Stimulated activated CD4-positive, alpha-beta T cell treated with anti-CD3 and anti-CD28 coated beads, Interleukin-2, amount 100 ng/mL, for 24 hours (primary cell): ENCODE data around the gene TMEM117.

Source experiments
- DNase-seq, 2 donors: peaks; one replicate each; pipeline ENCODE4 v3.0.0-alpha.2; 2020

The TMEM117 gene

DNA sequence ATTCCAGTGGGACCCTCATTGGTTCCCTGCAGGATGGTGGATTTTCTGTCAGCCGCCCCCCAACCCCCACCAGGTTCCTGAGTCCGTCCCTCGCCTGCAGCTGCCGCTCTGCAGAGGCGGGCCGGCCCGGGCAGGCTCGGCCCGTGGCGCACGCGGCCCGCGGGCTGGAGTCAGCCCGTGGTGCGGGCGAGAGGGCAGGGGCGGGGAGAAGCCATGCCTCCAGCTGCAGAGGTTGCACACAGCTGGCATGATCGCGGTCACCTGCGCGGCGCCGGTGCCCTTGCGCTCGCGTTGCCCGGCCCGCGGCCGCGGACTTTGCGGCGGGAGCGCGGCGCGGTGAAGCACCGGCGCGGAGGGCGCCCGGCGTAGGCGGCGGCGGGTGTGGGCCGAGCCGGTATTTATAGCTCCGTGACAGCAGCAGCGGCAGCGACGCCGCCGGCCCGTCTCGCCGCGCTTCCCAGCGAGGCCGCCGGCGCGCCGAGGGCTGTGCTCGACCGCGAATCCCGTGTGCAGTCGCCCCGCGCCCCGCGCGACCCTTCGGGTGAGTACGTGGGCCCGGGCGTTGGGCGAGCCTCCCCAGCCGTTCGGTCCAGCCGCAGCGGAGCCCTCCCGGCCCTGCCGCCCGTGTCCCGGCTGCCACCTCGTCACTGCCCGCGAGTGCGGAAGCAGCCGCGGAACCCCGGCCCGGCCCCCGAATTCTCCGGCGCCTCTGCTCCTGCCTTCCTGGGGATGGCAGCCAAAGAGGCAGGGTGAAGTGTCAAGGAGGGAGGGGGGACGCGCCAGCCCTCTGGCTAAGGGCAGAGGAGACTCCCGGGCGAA, at the start of gene TMEM117:
TMEM117 (plus strand) TSS at position 426 of the 819 bp plus-strand sequence.
- DNase-seq: peak; percentile 58 to 61

DNA sequence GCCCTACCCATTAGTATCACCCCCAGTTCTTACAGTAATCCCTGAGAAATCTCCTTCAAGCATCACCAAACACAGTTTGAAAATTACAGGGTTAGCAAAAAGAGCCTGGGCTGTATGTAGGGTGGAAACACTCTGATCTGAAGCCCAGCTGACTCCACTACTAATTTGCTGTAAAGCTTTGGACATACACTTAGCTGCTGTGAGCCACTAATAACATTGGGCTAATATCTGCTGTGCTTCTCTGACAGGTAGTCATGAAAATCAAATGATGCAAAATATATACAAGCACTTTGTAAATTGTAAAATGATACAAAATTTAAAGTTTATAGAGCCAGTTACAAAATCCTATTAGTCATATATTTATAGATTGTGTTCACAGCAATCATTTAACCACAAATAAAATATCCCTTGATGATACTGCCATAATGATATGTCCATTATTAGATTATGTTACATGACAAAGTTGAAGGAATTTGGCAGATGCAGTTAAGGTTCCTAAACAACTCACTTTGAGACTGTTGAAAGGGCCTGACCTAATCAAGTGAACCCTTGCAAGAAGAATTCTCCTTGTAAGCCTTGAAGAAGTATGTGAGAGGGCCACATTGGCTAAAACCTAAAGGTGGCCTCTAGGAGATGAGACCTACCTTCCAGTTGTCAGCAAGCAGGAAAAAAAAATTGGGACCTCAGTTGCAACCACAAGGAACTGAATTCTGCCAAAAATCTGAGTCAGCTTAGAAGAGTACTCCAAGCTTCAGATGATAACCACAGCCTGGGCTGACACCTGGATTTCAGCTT, 48.8 kb upstream of the TMEM117 start:
- no peak for DNase-seq

DNA sequence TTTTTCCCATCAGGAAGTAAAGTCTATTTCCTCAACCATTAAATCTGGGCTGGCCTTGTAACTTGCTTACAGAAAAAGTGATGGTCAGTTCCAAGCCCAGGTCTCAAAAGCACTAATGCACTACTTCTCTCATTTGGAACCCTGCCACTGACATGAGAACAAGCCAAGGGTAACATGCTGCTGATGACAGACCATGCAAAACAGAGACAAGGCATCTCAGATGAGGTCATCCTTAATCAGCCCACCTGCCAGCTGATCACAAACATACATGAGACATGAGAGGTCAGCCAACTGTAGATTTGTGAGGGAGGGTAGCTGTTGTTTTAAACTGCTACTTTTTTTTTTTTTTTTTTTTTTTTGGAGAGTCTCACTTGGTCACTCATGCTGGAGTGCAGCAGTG, 45.9 kb upstream of the TMEM117 start:
- DNase-seq: no peak

DNA sequence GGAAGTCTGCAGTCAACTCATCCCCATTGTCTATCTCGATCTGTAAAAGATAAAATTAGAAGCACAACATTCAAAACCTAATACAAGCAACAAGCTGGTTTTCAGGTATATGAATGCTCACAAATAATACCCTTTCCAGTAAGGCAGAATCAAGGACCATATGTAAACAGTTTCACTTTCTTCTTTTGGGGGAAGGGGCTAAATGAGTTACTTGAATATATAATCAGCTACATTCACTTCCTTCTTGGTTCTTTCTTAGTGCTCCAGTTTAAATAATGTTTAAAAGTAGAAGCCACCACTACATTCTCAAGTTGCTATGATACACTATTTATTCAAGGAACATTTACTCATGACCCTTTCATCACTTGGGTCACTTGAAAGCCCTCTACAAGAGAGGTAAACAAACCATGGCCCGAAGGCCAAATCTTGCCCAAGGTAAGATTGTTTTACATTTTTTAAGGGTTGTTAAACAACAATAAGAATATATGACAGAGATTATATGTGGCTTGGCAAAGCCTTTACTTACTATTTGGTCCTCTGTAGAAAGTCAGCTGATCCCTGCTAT, 40.1 kb upstream of the TMEM117 start:
- DNase-seq: no peak

DNA sequence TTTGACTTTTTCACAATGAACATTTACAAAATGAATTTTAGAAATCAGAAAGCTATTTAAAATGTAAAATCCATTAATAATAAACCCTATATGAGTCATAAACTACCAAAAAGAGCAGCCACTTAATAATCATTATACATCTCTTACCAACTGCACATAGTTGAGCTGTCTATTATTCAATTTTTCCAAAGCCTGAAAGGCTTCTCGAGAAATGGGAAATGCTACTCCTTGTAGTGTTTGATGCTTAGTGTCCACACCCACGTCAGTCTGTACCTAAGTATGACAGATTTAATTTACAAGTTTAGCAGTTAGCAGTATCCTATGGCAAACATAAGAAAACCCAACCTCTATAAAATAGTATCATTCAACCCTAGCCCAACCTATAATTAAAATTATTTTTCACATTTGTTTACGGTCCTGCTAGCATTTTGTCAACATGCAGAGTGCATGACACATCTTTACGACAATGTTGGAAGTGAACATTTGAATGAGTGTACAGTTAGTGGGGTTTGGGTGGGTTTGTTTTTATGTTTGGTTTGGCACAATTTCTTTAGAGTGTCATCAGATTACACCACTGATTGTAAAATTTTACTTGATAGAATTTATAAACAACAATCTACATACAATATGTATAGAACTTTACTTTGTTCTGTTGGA, 38.2 kb upstream of the TMEM117 start:
- DNase-seq: no peak

DNA sequence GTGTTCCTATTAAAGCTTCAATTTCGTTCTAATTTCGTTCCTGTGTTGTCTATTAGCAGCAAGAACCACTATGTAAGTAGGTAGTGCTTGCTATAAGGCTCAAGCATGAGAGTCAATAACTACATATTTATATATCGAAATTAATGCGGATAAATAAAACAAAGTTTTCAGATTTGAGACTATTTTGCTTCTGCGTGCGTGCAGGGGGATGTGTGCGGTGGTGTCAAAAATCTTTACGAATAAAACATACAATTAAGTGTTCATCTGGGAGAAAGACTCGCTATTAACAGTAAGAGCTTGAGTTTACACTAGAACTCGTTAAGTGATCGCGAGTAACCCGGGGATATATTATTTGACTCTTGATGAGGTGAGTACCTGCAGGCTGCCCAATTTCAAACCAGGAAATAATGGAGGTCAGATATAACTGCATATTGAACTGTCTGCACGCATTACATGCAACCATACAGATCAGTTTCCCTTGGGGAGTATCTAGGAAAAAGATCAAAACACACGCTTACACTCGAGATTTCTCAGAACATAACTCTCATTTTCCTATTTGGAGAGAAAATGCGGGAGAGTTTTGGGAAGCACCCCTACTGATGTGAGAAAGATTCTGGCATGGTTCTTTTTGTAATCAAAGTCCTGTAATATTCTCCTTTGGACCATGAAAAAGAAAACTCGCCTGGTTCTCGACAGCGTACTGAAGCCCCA, 30.6 kb upstream of the TMEM117 start:
- no peak for DNase-seq

DNA sequence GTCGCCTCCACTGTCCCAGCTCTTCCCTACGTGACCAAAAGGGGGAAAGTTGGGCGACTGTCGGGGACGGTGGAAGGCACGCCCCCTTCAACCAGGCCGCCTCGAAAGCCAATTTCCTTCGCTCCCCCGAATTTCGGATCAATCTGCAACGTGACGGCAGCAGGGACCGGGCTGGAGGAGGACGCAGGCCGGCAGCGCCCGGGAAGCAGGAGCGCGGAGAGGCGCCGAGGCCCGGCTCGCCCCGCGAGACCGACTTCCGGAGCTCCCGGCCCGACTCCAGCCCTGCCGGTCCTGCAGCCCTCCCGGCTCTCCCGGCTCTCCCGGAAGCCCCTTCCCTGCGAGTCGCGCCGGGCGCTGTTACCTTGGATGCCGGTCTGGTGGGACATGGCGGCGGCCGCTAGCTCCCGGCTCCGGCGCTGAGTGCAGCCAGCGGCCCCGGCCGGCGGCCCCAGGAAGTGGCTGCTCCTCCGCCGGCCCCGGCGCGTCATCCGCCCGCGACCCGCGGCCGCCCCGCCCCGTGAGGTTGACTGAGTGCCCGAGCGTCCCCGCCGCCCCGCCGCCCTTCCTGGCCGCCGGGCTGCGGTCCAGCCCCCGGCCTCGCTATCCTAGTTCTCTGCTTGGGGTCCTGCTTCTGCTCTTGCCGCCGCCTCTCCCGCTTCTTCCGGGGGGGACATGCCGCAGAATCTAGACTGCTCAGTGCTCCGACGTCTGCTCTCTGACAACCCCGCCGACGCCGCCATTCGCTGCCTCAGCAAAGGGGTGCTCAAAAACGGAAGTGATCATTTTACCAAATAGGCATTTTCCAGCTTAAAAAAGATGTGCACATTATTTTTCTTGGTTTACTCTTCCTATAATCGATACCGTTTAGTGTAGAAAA, 29.8 kb upstream of the TMEM117 start, which contains the start of gene TWF1:
TWF1 (minus strand) TSS at position 458 of the 877 bp plus-strand sequence; CDS start at position 386, 72 bp downstream.
- peak; percentile 88 to 91 for DNase-seq

DNA sequence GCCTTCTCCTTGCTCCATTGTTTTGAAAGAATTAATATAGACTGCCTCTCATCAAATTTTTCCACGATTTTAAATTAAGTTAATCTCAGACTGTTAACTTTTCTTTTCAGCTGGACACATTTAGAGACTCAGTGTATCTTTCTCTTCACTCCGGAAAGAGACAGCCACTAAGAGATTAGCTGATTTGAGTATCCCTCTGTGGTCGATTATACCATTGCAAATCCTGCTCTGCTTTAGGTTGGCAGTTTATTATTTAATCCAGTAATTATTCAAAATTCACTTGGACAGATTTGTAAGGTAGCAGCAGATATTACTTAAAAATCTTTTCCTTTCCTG, 29.2 kb upstream of the TMEM117 start:
- no peak for DNase-seq

DNA sequence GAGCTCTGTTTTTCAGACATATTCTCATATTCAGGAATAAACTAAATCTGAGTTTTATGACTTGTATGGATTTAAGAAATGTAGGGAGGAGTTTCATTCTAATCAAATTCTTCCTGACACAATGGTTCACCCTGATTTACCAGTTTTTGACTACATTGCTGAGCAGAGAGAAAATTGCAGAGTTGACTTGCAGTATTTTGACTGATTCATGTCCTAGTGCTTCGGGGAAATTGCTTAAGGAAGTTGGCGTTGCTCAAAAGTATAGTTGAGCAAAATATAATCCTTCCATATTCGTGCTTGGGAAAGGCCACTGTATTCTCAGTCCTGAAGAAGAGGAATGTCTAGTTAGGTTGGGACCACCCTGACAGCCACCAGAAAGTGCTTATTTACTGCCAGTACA, 28.5 kb upstream of the TMEM117 start:
- no peak for DNase-seq

DNA sequence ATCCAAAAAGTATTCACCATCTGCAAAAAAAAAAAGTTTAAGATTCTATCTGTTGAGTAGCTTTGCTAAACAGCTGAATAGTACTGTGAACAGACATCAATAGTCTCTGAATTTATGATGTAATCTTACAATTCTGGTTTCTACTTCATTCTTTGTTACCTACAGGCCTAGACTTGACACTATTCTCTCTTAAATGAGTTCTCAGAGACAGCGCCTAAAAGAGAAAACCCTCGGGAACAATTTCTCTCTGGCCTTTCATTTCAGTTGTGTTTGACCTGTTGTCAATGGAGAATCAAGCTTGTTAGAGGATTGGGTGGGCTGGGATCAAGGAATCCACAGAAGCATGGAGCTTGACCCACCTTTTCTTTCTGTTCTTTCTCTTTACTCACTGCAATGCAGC, 23.8 kb upstream of the TMEM117 start:
- no peak for DNase-seq

DNA sequence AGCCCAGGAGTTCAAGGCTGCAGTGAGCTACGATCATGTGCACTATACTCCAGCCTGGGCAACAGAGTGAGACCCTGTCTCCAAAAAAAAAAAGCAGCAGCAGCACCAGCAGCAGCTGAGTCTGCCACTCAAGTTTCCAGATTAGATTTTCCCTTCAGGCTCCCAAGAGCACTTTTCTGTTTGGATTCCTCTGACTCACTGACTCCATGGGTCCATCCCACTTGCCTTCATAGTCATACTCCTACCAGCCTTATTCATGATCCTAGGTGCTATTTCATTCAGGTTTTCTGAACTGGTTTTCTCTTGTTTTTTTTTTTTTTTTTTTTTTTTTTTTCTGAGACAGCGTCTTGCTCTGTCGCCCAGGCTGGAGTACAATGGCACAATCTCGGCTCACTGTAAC, 23.0 kb upstream of the TMEM117 start:
- DNase-seq: no peak

DNA sequence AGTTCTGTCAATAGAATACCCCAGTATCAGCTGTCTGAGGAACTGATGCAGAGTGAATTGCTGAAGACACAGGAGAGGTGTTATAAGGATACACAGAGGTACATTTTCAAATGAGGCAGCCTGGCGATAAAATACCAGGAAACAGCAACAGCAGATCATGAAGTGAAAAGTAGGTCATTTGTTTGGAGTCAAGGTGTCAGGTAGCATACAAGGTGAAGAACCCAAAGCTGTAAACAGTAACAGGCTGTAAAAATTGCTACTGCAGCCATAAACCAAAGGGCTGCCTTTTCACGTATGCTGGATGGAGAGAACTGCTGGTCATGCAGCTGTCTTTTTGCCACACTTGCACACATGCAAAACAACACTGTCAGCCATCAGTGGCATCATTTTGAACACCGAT, 20.5 kb upstream of the TMEM117 start:
- no peak for DNase-seq

DNA sequence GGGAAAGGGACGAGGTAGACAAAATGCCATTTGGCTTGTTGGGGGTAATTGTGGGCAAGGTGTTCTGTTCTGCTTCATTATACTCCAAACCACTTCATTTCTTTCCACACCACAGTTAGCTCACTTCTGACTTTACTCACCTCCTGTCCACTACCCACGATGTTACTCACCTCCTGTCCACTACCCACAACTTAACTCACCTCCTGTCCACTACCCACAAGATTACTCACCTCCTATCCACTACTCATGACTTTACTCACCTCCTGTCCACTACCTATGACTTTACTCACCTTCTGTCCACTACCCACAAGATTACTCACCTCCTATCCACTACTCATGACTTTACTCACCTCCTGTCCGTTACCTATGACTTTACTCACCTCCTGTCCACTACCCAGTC, 19.7 kb upstream of the TMEM117 start:
- DNase-seq: no peak

DNA sequence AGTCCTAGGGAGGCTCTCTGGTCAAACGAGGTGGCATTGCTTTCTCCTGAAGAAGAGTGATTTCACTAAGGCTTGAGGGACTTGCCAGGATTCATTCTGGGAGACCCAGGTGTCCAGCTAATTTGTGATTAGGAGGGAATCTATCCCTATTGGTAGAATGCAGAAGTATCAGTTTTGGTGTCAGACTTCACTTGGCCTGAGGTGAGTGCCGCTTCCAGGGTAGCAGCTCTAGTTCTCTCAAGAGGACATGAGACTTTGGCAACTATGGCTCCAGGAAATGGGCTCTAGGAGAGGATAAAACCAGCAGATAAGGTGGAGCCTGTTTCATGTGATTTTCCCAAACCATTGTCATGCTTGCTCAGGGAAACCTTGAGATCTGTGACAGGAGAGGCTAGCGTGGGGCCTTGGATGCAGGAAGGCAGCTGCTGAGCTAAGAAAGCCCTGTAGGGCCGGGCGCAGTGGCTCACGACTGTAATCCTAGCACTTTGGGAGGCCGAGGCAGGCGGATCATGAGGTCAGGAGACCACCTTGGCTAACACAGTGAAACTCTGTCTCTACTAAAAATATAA, 11.6 kb upstream of the TMEM117 start:
- no peak for DNase-seq

DNA sequence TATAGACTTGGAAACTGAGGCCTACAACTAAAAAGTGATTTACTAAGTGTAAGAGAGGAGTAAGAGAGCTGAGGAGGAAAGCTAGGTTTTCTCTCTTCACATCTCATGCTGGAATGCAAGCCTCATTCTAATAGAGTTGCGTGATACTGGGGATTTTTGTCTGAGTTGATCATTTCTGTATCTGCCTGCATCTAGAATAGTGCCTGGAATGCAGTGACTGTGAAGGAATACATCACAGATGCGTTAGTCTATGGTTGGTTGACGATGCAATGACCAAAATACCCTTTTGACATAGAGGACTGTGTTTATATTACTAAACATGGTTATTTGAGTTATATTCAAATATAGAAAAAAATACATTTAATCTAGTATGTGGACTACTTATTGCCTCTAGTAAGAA, 9.2 kb upstream of the TMEM117 start:
- no peak for DNase-seq

DNA sequence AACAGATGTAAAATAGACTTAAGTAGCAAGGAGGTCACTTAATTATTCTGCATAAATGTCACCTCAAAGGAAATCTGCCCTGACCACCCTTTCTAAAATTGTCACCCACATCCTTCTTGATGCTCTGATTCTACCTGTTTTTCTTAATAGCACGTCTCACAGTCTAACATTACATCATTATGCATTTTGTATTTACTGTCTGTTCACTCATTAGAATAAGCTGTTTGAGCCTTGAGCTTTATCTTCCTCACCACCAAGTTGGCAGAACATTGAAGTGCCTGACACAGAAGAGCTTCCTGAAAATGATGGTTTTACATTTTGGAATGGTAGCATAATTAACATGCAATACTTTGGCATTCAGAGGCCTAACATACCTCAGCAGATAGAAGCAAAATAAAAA, 8.8 kb upstream of the TMEM117 start:
- no peak for DNase-seq

DNA sequence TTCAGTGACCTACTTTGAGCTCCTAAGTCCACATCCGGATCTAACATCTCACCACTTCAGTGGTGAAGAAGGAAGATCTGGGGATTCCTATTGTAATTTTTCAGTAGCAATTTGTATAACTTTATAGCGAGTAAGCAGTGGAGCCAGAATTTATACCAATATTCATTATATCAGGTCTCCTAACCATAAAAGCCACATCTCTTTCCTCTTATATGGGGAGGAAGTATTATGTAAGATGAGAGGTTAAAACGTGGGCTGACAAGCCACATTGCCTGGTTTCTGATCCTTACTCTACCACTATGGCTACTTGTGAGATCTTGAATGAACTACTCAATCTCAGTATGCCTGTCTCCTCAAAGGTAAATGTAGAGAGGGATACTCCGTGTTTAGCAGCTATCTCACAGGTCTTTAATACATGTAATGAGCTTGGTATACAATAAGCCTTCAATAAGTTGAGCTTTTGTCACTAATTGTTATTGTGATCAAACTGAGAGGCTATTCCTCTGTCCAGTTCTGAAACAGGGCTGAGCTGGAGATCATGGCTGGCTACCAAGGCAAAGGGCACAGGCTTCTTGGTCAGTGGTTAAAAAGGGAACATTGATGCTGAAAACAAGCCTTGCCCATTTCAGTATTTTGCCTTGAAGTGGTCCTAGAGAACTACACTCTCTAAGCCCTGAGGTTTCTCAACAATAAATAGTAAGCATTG, 3.3 kb upstream of the TMEM117 start:
- DNase-seq: no peak

DNA sequence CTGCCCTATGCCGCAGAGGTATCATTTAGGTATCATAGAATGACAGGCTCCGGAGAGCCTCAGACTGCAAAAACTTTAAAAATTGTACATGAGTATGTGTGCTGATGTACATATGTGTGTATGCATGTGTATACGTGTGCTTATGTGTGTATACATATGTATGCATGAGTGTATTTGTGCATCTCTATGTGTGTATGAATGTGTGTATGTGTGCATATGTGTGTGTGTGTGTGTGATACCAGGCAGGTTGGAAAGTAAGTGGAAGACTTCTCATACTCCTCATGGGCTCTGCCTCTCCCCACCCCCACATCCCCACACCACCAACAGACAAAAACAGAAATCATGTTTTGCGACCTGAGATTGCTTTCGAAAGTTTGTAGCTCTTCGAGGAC, 621 bp upstream of the TMEM117 start:
- DNase-seq: peak in 1 of 2 donors; percentile 20

DNA sequence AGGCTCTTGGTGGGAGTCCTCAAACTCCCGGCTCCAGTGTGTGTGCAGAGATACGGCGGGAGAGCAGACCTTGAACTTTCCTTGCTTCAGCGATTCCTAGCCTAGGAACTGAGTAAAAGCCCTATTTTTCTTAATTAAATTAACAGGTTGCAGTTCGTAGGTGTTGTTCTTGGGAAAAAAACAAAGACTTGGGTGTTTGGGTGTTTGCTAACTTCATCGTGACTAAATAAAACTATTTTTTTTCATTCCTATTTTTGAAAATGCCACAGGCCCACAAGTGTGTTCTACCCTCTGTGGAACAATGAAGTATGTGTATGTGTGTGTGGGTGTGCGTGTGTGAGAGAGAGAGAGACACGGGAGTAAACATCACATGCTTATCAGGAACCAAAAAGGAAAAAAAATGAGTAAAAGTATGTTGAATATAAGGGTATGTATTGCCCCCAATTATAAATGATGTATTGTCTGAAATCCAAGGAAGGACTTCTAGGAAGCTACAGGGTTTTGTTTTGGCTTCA, 651 bp downstream of the TMEM117 start:
- no peak for DNase-seq

DNA sequence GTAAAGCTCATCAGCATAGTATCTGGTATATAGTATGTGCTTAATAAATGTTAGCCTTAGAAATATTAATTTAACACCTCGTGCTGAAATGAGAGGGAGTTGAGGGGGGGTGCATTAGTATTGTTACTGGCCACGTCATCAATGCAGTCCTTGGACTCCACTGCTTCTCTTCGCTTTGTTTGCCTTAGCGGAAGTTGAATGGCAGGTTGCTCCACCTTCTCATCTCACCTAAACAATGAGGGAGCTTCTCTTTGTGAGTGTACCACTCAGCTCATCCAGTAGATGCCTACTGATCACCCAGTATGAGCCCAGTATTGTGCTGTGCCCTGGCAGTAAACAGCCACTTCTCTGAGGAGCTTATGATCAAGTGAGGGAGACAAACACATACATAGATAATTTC, 4.5 kb downstream of the TMEM117 start:
- DNase-seq: no peak
